ENCODE measurements around the gene THOC6.

DNA sequence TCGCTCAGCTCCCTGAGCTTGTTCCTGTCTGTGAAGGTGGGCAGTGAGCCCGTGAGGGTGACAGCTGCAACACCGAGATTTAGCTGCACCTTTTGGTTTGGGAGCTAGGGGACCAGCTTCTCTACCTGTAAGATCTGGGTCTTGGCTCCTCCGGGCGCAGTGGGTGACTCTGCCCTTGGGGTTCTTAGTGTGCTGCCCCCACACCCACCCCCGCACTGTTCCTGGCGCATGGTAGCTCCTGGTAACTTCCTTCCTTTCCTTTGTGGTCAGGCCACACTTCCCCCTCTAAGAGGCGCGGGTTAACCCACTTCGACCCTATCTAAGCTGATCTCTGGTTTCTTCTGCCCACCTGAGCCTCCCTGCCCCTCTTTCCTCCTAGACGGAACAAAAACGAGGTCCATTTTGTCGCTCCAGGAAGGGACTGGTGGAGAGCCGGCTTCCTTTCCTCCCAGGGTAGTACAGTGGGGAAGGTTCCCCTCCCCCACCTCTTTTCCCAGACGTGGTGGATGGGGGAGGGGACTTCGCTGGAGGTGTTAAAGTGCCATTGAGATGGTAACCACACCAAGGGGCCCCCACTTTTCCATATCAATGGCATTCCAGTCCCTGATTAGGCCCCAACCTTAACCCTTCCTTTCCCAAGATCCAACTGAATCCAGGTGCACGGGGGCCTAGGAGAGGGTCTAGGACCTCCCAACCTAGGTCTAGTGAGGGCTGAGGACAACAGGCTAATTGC is 15.7 kb upstream of the THOC6 start:
- TF ChIP-seq RELA (CRISPR knock-in tag; IDR thresholded peaks at IDR 0.05; ENCODE audit: borderline replicate concordance), result no peak
- TF ChIP-seq, protein P1, sequence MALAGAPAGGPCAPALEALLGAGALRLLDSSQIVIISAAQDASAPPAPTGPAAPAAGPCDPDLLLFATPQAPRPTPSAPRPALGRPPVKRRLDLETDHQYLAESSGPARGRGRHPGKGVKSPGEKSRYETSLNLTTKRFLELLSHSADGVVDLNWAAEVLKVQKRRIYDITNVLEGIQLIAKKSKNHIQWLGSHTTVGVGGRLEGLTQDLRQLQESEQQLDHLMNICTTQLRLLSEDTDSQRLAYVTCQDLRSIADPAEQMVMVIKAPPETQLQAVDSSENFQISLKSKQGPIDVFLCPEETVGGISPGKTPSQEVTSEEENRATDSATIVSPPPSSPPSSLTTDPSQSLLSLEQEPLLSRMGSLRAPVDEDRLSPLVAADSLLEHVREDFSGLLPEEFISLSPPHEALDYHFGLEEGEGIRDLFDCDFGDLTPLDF (CRISPR knock-in tag; IDR thresholded peaks at IDR 0.05), result no peak
- no peak for TF ChIP-seq ZNF263 (CRISPR knock-in tag; IDR thresholded peaks at IDR 0.05; ENCODE audit: low read depth)
- TF ChIP-seq, protein P2, sequence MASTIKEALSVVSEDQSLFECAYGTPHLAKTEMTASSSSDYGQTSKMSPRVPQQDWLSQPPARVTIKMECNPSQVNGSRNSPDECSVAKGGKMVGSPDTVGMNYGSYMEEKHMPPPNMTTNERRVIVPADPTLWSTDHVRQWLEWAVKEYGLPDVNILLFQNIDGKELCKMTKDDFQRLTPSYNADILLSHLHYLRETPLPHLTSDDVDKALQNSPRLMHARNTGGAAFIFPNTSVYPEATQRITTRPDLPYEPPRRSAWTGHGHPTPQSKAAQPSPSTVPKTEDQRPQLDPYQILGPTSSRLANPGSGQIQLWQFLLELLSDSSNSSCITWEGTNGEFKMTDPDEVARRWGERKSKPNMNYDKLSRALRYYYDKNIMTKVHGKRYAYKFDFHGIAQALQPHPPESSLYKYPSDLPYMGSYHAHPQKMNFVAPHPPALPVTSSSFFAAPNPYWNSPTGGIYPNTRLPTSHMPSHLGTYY (CRISPR knock-in tag; IDR thresholded peaks at IDR 0.05), result peak; percentile 92
- TF ChIP-seq ZNF317 (CRISPR knock-in tag; IDR thresholded peaks at IDR 0.05; ENCODE audit: borderline replicate concordance, low read depth), result no peak
- no peak for TF ChIP-seq ZNF232 (CRISPR knock-in tag; IDR thresholded peaks at IDR 0.05)

All from WTC11 (cell line).